Right renal pelvis (tissue), 4 donors: ENCODE data around the gene FARSA. TPM values are rescaled to one million over a fixed set of nuclear protein-coding genes. Genes with fewer than 3 reads are reported as not detected.
"Not testable (repeated sequence)": the region's sequence is repeated elsewhere in the genome, so short reads cannot be mapped to it uniquely, and the experiment has no call there.

ENCODE experiments used
- DNase-seq, 4 donors: peaks; one replicate each; pipeline ENCODE4 v3.0.0-alpha.2; 2013; ENCODE audit warnings: low read depth in 4 of 4, low spot score in 3 of 4, missing footprints in 1 of 4
- polyA plus RNA-seq, 4 donors: library from polyadenylated mRNA; unstranded; fragments of 120-200 nt; gene quantifications; one replicate each; pipeline ENCODE4 v1.2.1, GENCODE V29; 2013; ENCODE audit not compliant: insufficient read length in 4 of 4

Gene FARSA
- polyA plus RNA-seq, 4 donors, result 48.8 to 62.7 (median 49.4) TPM

- DNase-seq, result no peak
Observed at GRCh38 chr19:12954612-12954962, 21.1 kb upstream of the FARSA start.

- no peak for DNase-seq
Observed at GRCh38 chr19:12953799-12954611, 20.5 kb upstream of the FARSA start.

GRCh38 chr19:12953138-12953798, 19.8 kb upstream of the FARSA start:
- no peak for DNase-seq

GRCh38 chr19:12952488-12953137, 19.1 kb upstream of the FARSA start:
- DNase-seq, result no peak

DNA sequence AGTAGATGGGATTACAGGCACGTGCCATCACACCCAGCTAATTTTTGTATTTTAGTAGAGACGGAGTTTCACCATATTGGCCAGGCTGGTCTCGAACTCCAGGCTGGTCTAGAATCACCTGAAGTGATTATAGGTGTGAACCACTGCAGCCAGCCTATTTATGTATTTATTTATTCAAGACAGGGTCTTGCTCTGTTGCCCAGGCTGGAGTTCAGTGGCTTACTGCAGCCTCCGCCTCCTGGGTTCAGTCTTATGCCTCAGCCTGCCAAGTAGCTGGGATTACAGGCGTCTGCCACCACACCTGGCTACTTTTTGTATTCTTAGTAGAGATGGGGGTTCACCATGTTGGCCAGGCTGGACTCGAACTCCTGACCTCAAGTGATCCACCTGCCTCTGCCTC, 18.5 kb upstream of the FARSA start:
- DNase-seq, result not testable (repeated sequence)

DNA sequence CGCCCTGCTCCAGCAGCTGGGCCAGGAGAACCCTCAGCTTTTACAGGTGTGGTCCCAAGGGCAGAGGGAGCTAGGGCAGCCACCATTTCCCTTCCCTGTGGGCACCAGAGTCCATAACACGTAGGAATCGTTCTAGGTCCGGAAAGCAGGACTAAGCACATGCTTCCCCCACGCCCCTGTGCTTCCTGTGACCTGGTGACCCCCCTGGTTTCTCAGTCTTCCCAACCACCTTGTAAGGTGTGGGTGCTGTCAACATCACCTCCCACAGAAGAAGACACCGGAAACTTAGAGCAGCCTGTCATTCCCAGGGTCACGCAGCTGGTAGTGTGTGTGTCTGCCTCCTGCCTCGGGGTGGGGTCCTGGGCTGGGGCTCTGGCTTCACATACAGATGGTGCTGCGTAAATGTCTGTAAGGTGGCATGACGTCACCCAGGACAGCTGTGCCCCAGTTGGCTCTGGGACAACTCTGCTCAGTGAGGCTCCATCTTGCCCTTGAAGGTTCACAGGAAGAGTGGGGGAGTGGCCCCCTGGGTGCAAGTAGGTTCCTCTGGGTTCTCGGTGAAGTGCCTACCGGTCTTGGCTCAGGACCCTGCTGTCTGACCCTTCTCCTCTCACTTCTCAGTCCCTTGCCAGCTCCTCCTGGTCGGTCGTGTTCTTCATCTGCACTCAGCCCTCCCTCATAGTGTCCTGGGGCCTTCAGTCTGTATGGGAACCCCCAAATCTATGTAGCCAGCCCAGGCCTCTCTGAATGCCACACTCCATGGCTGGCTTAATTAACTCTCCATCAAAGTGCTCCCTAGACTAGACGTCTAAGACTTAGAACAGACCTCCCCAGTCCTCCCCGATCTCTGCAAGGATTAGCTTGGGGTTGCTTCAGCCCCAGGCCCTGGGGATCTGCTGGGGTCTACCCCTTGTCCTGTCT, 16.1 kb upstream of the FARSA start:
- DNase-seq, result no peak

- no peak for DNase-seq
Observed at GRCh38 chr19:12948612-12949362, 15.3 kb upstream of the FARSA start.

- no peak for DNase-seq
Observed at GRCh38 chr19:12947702-12948611, 14.4 kb upstream of the FARSA start.

- no peak for DNase-seq
Observed at GRCh38 chr19:12946731-12947496, 13.4 kb upstream of the FARSA start.

DNA sequence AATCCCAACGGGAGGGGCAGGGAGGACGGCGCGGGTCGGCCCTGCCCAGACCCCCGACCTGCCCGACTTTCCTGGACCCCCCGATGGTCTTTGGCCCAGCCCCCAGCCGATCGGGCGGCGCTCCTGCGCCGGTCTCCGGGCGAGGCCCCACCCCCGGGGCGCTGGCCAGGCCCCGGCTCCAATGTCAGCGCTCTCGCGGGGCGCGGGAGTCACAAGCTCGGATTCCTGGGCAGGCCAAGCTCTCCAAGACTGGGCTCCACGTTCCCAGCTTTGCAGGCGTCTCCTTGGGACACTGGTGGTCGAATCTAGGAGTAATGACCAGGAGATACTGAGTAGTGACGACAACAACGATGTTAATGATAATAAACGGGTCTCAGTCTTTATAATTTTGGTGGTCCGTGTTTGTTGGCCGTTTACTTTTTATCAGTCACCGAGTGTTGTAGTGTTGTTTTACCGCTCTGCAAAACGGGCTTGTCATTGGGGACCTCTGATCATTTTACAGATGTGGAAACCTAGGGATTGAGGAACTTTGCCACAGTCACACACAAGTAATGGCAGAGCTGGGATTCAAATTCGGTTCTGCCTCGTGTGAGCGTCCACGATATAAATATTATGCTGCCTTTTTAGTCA, 12.7 kb upstream of the FARSA start:
- peak in 2 of 4 donors; percentile 35 to 43 for DNase-seq

DNA sequence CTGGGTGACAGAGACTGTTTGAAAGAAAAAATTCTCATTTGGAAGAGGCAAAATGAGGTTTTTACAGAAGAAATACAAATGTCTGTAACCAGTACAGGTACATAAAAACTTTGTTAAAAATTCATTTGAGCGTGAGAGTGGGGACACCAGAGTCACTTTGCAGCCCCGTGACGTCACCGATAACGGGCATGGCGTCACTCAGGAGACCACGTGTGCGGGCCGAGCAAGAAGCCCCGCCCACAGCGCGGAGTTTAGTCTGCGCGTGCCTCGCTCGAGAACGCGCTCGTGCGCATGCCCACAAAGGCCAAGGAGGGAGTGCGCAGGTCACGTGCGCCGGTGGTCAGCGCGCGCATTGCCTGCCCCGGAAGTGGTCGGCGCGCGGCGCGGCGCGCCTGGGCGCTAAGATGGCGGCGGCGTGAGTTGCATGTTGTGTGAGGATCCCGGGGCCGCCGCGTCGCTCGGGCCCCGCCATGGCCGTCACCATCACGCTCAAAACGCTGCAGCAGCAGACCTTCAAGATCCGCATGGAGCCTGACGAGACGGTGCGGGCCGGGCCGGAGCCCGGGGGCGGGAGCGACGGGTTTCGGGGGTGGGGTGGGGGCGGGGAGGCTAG, 12.1 kb upstream of the FARSA start, which contains the start of gene RAD23A:
Gene RAD23A (plus strand): TSS at position 384 of the 613 bp plus-strand sequence. CDS start 87 bp downstream, at position 471.
- DNase-seq, result peak; percentile 95 to 100 (median 96)

DNA sequence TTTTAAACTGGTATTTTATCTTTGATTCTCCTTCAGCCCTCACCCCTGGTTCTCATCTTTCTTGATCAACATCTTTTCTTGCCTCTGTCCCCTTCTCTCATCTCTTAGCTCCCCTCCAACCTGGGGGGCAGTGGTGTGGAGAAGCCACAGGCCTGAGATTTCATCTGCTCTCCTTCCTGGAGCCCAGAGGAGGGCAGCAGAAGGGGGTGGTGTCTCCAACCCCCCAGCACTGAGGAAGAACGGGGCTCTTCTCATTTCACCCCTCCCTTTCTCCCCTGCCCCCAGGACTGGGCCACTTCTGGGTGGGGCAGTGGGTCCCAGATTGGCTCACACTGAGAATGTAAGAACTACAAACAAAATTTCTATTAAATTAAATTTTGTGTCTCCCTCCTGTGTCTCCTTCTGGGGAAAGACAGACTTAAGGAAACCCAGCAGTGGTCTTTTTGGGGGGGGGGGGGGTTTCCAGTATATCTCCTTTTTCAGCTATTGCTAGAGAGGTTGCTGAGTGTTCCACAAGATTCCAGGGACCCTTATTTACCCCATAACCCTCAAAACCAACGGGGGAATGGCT, 10.7 kb upstream of the FARSA start:
- no peak for DNase-seq

GRCh38 chr19:12943437-12944044, 10.0 kb upstream of the FARSA start:
- DNase-seq, result no peak

DNA sequence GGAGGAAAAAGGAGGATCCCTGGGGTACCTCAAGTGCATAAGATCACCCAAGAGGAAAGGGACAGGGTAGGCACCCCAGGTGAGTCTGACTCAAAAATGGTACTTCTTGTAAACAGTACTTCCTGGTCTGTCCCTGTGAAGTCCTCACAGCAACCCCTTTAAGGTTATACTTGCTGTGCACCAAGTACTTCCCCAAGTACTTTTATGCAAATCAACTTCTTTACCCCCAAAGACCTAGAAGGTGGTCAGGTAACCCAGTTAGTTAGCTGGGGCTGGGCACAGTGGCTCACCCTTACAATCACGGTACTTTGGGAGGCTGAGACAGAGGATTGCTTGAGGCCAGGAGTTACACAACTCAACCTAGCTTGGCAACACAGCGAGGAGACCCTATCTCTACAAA, 7.4 kb upstream of the FARSA start:
- no peak for DNase-seq

DNA sequence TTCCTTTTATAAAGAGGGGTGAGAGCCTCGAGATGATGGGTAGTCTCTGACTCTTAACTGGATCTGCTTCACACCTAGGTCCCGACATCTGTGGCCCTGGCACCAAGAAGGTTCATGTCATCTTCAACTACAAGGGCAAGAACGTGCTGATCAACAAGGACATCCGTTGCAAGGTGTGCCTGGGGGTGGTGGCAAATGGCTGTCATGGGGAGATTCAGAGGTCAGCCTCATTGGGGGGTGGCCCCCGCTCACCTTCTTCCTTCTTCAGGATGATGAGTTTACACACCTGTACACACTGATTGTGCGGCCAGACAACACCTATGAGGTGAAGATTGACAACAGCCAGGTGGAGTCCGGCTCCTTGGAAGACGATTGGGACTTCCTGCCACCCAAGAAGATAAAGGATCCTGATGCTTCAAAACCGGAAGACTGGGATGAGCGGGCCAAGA, 6.5 kb upstream of the FARSA start:
- DNase-seq, result no peak
